Measurements from ENCODE around the gene APOBEC3H. TPM values are rescaled to one million over a fixed set of nuclear protein-coding genes. Genes with fewer than 3 reads are reported as not detected.

APOBEC3H gene
- polyA plus RNA-seq, 1 donor: 0.42 TPM

GRCh38 chr22:39110631-39111561 lies 13.9 kb downstream of the APOBEC3H start:
- H3K27me3 ChIP-seq (ENCODE audit: control insufficient read depth, insufficient read depth, low read length): peaks cover 23% of the 10 kb centered on the region
- no peaks in the 10 kb centered on the region for H3K36me3 ChIP-seq (ENCODE audit: control insufficient read depth, insufficient read depth, low read length)
- no peaks in the 10 kb centered on the region for H3K4me1 ChIP-seq (ENCODE audit: control insufficient read depth, insufficient read depth, low read length)
- H3K27ac ChIP-seq (ENCODE audit: low read length): no peak overlapping the region
- no peak overlapping the region for H3K4me3 ChIP-seq (ENCODE audit: low read length)
- DNase-seq: peak in 1 of 2 donors; percentile 22
- 80% methylated on average over 1 of the region's 15 CpGs for WGBS (ENCODE audit: insufficient coverage, low lambda C conversion rate)
- no peaks in the 10 kb centered on the region for H3K9me3 ChIP-seq (ENCODE audit: control insufficient read depth, low read depth, low read length)

- Histone ChIP-seq H3K27me3 (ENCODE audit: control insufficient read depth, insufficient read depth, low read length) (peaks cover 27% of the 10 kb centered on the region), H3K4me1 (ENCODE audit: control insufficient read depth, insufficient read depth, low read length) (no peaks in the 10 kb centered on the region), H3K9me3 (ENCODE audit: control insufficient read depth, low read depth, low read length) (no peaks in the 10 kb centered on the region), H3K36me3 (ENCODE audit: control insufficient read depth, insufficient read depth, low read length) (no peaks in the 10 kb centered on the region), H3K4me3 (ENCODE audit: low read length) (no peak overlapping the region), H3K27ac (ENCODE audit: low read length) (no peak overlapping the region)
- no CpG with 5 or more reads among the region's 6 CpGs for WGBS (ENCODE audit: insufficient coverage, low lambda C conversion rate)
- DNase-seq: no peak
Measured at GRCh38 chr22:39114112-39114511, 17.1 kb downstream of the APOBEC3H start.

- Histone ChIP-seq H3K27ac (ENCODE audit: low read length) (no peak overlapping the region), H3K27me3 (ENCODE audit: control insufficient read depth, insufficient read depth, low read length) (peaks cover 27% of the 10 kb centered on the region), H3K36me3 (ENCODE audit: control insufficient read depth, insufficient read depth, low read length) (no peaks in the 10 kb centered on the region), H3K9me3 (ENCODE audit: control insufficient read depth, low read depth, low read length) (no peaks in the 10 kb centered on the region), H3K4me1 (ENCODE audit: control insufficient read depth, insufficient read depth, low read length) (no peaks in the 10 kb centered on the region), H3K4me3 (ENCODE audit: low read length) (no peak overlapping the region)
- DNase-seq: no peak
- WGBS (ENCODE audit: insufficient coverage, low lambda C conversion rate): no CpG with 5 or more reads among the region's 2 CpGs
Measured at GRCh38 chr22:39115570-39115969, 18.5 kb downstream of the APOBEC3H start.

- Histone ChIP-seq H3K27ac (ENCODE audit: low read length) (no peak overlapping the region), H3K9me3 (ENCODE audit: control insufficient read depth, low read depth, low read length) (no peaks in the 10 kb centered on the region), H3K27me3 (ENCODE audit: control insufficient read depth, insufficient read depth, low read length) (peaks cover 27% of the 10 kb centered on the region), H3K4me3 (ENCODE audit: low read length) (no peak overlapping the region), H3K4me1 (ENCODE audit: control insufficient read depth, insufficient read depth, low read length) (no peaks in the 10 kb centered on the region), H3K36me3 (ENCODE audit: control insufficient read depth, insufficient read depth, low read length) (no peaks in the 10 kb centered on the region)
- no peak for DNase-seq
- 56% methylated on average over 1 of the region's 9 CpGs for WGBS (ENCODE audit: insufficient coverage, low lambda C conversion rate)
Measured at GRCh38 chr22:39115977-39116621, 19.1 kb downstream of the APOBEC3H start.

- no peaks in the 10 kb centered on the region for H3K36me3 ChIP-seq (ENCODE audit: control insufficient read depth, insufficient read depth, low read length)
- no peaks in the 10 kb centered on the region for H3K4me1 ChIP-seq (ENCODE audit: control insufficient read depth, insufficient read depth, low read length)
- no CpG with 5 or more reads among the region's 14 CpGs for WGBS (ENCODE audit: insufficient coverage, low lambda C conversion rate)
- no peaks in the 10 kb centered on the region for H3K9me3 ChIP-seq (ENCODE audit: control insufficient read depth, low read depth, low read length)
- peak; percentile 53 to 59 for DNase-seq
- no peak overlapping the region for H3K4me3 ChIP-seq (ENCODE audit: low read length)
- peaks cover 27% of the 10 kb centered on the region for H3K27me3 ChIP-seq (ENCODE audit: control insufficient read depth, insufficient read depth, low read length)
- H3K27ac ChIP-seq (ENCODE audit: low read length): no peak overlapping the region
Measured at GRCh38 chr22:39117585-39118191, 20.6 kb downstream of the APOBEC3H start.

- WGBS (ENCODE audit: insufficient coverage, low lambda C conversion rate): 90% methylated on average over 2 of the region's 4 CpGs
- peaks cover 2% of the 10 kb centered on the region for H3K27me3 ChIP-seq (ENCODE audit: control insufficient read depth, insufficient read depth, low read length)
Measured at GRCh38 chr22:39120983-39121382, 23.9 kb downstream of the APOBEC3H start.

DNA sequence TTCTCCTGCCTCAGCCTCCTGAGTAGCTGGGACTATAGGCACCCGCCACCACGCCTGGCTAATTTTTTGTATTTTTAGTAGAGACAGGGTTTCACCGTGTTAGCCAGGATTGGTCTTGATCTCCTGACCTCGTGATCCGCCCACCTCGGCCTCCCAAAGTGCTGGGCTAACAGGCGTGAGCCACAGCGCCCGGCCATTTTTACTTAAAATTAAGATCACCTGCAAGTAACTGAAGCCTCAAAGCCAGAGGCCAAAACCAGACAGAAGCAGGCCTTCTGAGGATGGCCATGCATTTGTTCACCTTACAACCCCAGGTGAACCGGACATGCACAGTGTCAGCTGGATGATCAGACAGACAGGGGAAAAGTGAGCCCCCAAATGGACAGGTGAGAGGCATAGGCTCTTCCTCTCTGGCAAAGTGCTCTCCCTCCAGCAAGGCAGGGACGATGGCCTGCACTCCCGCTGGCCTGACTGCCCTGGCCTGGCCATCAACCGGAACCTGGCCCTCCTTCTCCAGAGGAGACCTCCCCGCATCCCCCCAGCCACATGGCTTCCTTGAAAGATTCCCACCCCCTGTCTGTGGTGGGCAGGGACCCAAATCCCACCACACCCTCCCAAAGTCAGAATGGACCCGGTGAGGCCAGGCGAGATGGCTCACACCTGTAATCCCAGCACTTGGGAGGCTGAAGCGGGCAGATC lies 25.9 kb downstream of the APOBEC3H start:
- Histone ChIP-seq H3K36me3 (ENCODE audit: control insufficient read depth, insufficient read depth, low read length) (no peaks in the 10 kb centered on the region), H3K4me1 (ENCODE audit: control insufficient read depth, insufficient read depth, low read length) (no peaks in the 10 kb centered on the region), H3K9me3 (ENCODE audit: control insufficient read depth, low read depth, low read length) (no peaks in the 10 kb centered on the region), H3K27me3 (ENCODE audit: control insufficient read depth, insufficient read depth, low read length) (no peaks in the 10 kb centered on the region), H3K4me3 (ENCODE audit: low read length) (no peak overlapping the region), H3K27ac (ENCODE audit: low read length) (no peak overlapping the region)
- WGBS (ENCODE audit: insufficient coverage, low lambda C conversion rate): no CpG with 5 or more reads among the region's 17 CpGs
- DNase-seq: no peak

More at GRCh38 chr22:39120983-39121382, 23.9 kb downstream of the APOBEC3H start:
- Histone ChIP-seq H3K9me3 (ENCODE audit: control insufficient read depth, low read depth, low read length) (no peaks in the 10 kb centered on the region), H3K36me3 (ENCODE audit: control insufficient read depth, insufficient read depth, low read length) (no peaks in the 10 kb centered on the region), H3K27ac (ENCODE audit: low read length) (no peak overlapping the region), H3K4me3 (ENCODE audit: low read length) (no peak overlapping the region), H3K4me1 (ENCODE audit: control insufficient read depth, insufficient read depth, low read length) (no peaks in the 10 kb centered on the region)
- DNase-seq: no peak

DNA sequence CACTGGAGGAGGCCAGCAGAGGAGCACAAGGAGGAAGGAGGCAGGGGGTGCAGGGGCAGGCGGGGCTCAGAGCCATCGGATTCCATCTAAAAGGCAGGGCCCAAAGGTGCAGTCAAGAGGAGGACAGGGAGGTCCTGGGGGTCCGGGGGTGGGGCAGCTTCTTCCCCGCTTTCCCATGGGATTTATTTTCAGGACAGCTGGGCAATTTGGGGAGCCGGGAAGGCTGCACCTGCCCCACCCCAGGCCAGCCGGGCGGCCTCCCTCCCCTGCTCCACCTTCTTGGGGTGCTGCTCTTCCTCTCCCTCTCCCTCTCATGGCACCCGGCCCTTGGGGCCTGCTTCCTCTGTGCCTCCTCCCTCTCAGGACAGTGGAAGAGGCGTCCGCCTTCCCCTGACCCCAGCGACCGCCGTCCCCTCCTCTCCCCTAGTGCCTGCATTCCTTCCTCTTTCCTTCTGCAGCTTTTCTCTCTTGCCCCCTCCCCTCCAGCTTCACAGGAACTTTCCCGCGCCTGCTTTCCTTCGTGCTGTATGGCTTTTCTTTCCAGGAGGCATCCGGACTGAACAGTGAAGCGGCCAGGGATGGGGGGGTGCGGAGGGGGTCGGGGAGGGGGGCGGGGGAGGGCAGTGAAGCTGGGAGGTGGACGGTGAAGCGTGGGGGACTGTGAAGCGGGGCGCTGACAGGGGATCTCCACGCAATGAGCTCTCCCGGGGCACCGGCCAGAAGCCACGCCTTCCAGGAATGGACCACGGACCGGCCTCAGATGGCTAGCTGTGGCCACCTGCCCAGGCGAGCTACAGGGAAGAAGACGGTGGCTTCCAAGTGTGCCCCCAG lies 26.9 kb downstream of the APOBEC3H start:
- DNase-seq: no peak
- no peaks in the 10 kb centered on the region for H3K36me3 ChIP-seq (ENCODE audit: control insufficient read depth, insufficient read depth, low read length)
- no peak overlapping the region for H3K4me3 ChIP-seq (ENCODE audit: low read length)
- peaks cover 4% of the 10 kb centered on the region for H3K4me1 ChIP-seq (ENCODE audit: control insufficient read depth, insufficient read depth, low read length)
- no peaks in the 10 kb centered on the region for H3K27me3 ChIP-seq (ENCODE audit: control insufficient read depth, insufficient read depth, low read length)
- no peaks in the 10 kb centered on the region for H3K9me3 ChIP-seq (ENCODE audit: control insufficient read depth, low read depth, low read length)
- no CpG with 5 or more reads among the region's 33 CpGs for WGBS (ENCODE audit: insufficient coverage, low lambda C conversion rate)
- no peak overlapping the region for H3K27ac ChIP-seq (ENCODE audit: low read length)

DNA sequence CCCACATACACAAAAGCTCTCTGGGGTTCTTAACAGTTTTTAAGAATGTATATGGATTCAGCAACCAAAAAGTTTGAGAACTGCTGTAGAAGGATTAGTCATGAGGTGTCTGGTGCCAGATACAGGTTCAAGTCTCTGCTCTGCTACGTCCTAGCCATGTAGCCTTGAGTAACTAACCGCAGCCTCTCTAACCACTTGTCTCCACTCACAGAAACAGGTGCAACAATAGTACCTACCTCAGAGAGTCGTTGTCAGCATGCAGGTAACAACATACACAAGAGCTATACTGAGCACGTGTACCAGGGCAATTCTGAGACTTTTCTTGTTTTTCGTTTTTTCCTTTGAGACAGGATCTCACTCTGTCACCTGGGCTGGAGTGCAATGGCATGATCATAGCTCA lies 28.6 kb downstream of the APOBEC3H start:
- Histone ChIP-seq H3K27ac (ENCODE audit: low read length) (no peak overlapping the region), H3K27me3 (ENCODE audit: control insufficient read depth, insufficient read depth, low read length) (no peaks in the 10 kb centered on the region), H3K4me1 (ENCODE audit: control insufficient read depth, insufficient read depth, low read length) (peaks cover 18% of the 10 kb centered on the region), H3K36me3 (ENCODE audit: control insufficient read depth, insufficient read depth, low read length) (no peaks in the 10 kb centered on the region), H3K4me3 (ENCODE audit: low read length) (no peak overlapping the region), H3K9me3 (ENCODE audit: control insufficient read depth, low read depth, low read length) (no peaks in the 10 kb centered on the region)
- WGBS (ENCODE audit: insufficient coverage, low lambda C conversion rate): 89% methylated on average over 1 of the region's 5 CpGs
- no peak for DNase-seq

Measured in large intestine (tissue), 3 donors.